ENCODE measurements around the gene TRAPPC3L. TPM values are rescaled to one million over a fixed set of nuclear protein-coding genes. Genes with fewer than 3 reads are reported as not detected.

Gene TRAPPC3L
- polyA plus RNA-seq, 1 of the 3 experiments (the other 2 are of a cell fraction), result 0.03 TPM

DNA sequence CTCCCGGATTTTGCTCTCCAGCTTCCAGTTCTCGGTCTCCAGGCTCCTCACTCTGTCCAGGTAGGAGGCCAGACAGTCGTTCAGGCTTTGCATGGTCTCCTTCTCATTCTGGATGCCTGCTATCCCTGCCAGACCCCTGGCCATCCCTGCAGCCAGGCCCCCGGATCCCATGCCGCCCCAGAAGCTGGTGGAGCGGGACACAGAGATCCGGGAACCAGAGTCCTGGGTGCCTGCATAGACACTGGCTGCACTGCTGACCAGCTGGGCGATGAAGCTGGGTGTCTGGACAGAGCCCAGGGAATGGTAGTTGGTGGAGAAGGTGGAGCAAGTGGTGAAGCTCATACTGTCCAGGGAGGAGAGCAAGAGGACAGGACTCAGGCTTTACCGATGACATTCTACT, 87.2 kb downstream of the TRAPPC3L start (continued):
- TF ChIP-seq, protein P1, sequence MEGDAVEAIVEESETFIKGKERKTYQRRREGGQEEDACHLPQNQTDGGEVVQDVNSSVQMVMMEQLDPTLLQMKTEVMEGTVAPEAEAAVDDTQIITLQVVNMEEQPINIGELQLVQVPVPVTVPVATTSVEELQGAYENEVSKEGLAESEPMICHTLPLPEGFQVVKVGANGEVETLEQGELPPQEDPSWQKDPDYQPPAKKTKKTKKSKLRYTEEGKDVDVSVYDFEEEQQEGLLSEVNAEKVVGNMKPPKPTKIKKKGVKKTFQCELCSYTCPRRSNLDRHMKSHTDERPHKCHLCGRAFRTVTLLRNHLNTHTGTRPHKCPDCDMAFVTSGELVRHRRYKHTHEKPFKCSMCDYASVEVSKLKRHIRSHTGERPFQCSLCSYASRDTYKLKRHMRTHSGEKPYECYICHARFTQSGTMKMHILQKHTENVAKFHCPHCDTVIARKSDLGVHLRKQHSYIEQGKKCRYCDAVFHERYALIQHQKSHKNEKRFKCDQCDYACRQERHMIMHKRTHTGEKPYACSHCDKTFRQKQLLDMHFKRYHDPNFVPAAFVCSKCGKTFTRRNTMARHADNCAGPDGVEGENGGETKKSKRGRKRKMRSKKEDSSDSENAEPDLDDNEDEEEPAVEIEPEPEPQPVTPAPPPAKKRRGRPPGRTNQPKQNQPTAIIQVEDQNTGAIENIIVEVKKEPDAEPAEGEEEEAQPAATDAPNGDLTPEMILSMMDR (IDR thresholded peaks at IDR 0.05), result no peak
- TF ChIP-seq SIN3A (IDR thresholded peaks at IDR 0.05; ENCODE audit: borderline replicate concordance, low read depth, low read length), result no peak
- TF ChIP-seq TCF12 (IDR thresholded peaks at IDR 0.05), result no peak
- no peak for TF ChIP-seq FOSL2 (IDR thresholded peaks at IDR 0.05; ENCODE audit: borderline replicate concordance, low read depth)
- TF ChIP-seq CHD2 (IDR thresholded peaks at IDR 0.05; ENCODE audit: low read length, partially characterized antibody), result no peak
- TF ChIP-seq, protein P2, sequence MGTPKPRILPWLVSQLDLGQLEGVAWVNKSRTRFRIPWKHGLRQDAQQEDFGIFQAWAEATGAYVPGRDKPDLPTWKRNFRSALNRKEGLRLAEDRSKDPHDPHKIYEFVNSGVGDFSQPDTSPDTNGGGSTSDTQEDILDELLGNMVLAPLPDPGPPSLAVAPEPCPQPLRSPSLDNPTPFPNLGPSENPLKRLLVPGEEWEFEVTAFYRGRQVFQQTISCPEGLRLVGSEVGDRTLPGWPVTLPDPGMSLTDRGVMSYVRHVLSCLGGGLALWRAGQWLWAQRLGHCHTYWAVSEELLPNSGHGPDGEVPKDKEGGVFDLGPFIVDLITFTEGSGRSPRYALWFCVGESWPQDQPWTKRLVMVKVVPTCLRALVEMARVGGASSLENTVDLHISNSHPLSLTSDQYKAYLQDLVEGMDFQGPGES (IDR thresholded peaks at IDR 0.05; ENCODE audit: low read depth, low read length), result no peak
- TF ChIP-seq FOXJ3 (CRISPR knock-in tag; IDR thresholded peaks at IDR 0.05), result no peak
- TF ChIP-seq MEF2A (IDR thresholded peaks at IDR 0.05; ENCODE audit: borderline replicate concordance, low read depth), result no peak

DNA sequence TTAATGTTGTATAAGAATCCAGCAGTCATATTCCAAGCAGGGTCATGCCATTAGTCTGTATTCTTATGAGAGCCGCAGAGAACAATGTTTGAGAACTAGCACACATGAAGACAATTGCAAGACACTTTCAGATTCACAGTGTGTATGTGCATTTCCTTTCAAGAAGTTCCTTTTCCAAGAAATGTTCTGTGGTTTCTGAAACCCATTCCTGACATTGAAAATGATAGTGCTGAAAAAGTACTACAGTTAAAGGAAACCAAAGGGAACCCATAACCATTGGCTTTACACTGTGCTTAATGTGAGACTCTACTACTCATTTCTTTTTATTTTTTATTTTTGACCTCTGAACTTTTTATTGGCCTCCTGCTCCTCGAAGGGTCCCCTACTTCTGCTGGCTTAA, 88.6 kb downstream of the TRAPPC3L start:
- no peaks in the 10 kb centered on the region for H3K79me2 ChIP-seq (ENCODE audit: insufficient read depth)
- CTCF ChIA-PET, result no interaction called here
- no peak overlapping the region for H3K4me2 ChIP-seq
- H3K4me1 ChIP-seq (ENCODE audit: control insufficient read depth in 1 of 2, insufficient read depth in 2 of 2, low read depth in 1 of 2, low read length in 1 of 2), result peaks cover 0 to 2% of the 10 kb centered on the region in 2 experiments; a peak in 1 of 4 replicates
- H3K27me3 ChIP-seq (ENCODE audit: insufficient read depth), result no peaks in the 10 kb centered on the region
- no peak overlapping the region for H3K9ac ChIP-seq
- H3K9me3 ChIP-seq, result no peaks in the 10 kb centered on the region
- no peak for TF ChIP-seq POLR2AphosphoS5 (IDR thresholded peaks at IDR 0.05; ENCODE audit: low read depth, low read length)
- no peak for TF ChIP-seq SIN3A (IDR thresholded peaks at IDR 0.05; ENCODE audit: borderline replicate concordance, low read depth, low read length)
- no peak for TF ChIP-seq FOXJ3 (CRISPR knock-in tag; IDR thresholded peaks at IDR 0.05)
- TF ChIP-seq NFIC (IDR thresholded peaks at IDR 0.05; ENCODE audit: borderline replicate concordance), result no peak
- TF ChIP-seq SMC3 (IDR thresholded peaks at IDR 0.05; ENCODE audit: low read depth, low read length), result no peak
- TF ChIP-seq, protein P3, sequence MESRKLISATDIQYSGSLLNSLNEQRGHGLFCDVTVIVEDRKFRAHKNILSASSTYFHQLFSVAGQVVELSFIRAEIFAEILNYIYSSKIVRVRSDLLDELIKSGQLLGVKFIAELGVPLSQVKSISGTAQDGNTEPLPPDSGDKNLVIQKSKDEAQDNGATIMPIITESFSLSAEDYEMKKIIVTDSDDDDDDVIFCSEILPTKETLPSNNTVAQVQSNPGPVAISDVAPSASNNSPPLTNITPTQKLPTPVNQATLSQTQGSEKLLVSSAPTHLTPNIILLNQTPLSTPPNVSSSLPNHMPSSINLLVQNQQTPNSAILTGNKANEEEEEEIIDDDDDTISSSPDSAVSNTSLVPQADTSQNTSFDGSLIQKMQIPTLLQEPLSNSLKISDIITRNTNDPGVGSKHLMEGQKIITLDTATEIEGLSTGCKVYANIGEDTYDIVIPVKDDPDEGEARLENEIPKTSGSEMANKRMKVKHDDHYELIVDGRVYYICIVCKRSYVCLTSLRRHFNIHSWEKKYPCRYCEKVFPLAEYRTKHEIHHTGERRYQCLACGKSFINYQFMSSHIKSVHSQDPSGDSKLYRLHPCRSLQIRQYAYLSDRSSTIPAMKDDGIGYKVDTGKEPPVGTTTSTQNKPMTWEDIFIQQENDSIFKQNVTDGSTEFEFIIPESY (IDR thresholded peaks at IDR 0.05; ENCODE audit: borderline replicate concordance, low read depth), result no peak
- no peak for TF ChIP-seq FOXM1 (IDR thresholded peaks at IDR 0.05; ENCODE audit: low read depth)
- TF ChIP-seq, protein P4, sequence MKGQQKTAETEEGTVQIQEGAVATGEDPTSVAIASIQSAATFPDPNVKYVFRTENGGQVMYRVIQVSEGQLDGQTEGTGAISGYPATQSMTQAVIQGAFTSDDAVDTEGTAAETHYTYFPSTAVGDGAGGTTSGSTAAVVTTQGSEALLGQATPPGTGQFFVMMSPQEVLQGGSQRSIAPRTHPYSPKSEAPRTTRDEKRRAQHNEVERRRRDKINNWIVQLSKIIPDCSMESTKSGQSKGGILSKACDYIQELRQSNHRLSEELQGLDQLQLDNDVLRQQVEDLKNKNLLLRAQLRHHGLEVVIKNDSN (IDR thresholded peaks at IDR 0.05; ENCODE audit: borderline replicate concordance, low read depth), result no peak
- no peak for TF ChIP-seq EP300 (IDR thresholded peaks at IDR 0.05; ENCODE audit: borderline replicate concordance in 1 of 2, low read depth in 1 of 2, low read length in 1 of 2)
- TF ChIP-seq ELF1 (IDR thresholded peaks at IDR 0.05), result no peak
- TF ChIP-seq, protein P1 (IDR thresholded peaks at IDR 0.05), result no peak
- TF ChIP-seq EZH2phosphoT487 (IDR thresholded peaks at IDR 0.05; ENCODE audit: borderline replicate concordance, low read depth), result no peak
- no peak for TF ChIP-seq FOSL2 (IDR thresholded peaks at IDR 0.05; ENCODE audit: borderline replicate concordance, low read depth)
- H3K36me3 ChIP-seq (replicated peaks in 1 of 2; ENCODE audit: control insufficient read depth in 1 of 2, insufficient read depth in 2 of 2, low read length in 1 of 2), result no peaks in the 10 kb centered on the region
- WGBS (ENCODE audit: low lambda C conversion rate), result 42% methylated on average over 2 of the region's 2 CpGs
- H4K20me1 ChIP-seq (ENCODE audit: insufficient read depth), result no peaks in the 10 kb centered on the region
- H3K9me2 ChIP-seq, result no peaks in the 10 kb centered on the region
- POLR2A ChIA-PET, result no interaction called here
- no peak overlapping the region for H2AFZ ChIP-seq (ENCODE audit: low read depth)
- DNase-seq, result no peak
- no peak overlapping the region for H3K27ac ChIP-seq (ENCODE audit: low read depth in 2 of 2, low read length in 1 of 2)
- no peak overlapping the region for H3K4me3 ChIP-seq (ENCODE audit: low read depth in 2 of 2, low read length in 1 of 2)
- no peaks in the 10 kb centered on the region for H3F3A ChIP-seq (replicated peaks; ENCODE audit: insufficient read depth)
